H9 (cell line): ENCODE measurements around the gene SYNRG. TPM values are rescaled to one million over a fixed set of nuclear protein-coding genes. Genes with fewer than 3 reads are reported as not detected.

ENCODE experiments used
- DNase-seq: peaks from one replicate; pipeline ENCODE4 v3.0.0-alpha.2; 2017
- H2AFZ ChIP-seq: one replicate; pipeline ENCODE4 v1.6.1; 2013; ENCODE audit warnings: mild to moderate bottlenecking, low read length, control low read depth, moderate library complexity
- H2AK5ac ChIP-seq: 2 replicates; pipeline ENCODE4 v1.6.1; 2013; ENCODE audit warnings: low read length, control low read depth, mixed read lengths; ENCODE audit not compliant: insufficient read length
- H2BK120ac ChIP-seq: one replicate; pipeline ENCODE4 v1.6.1; 2013; ENCODE audit warnings: low read depth, mild to moderate bottlenecking, low read length, control low read depth, inconsistent platforms; ENCODE audit not compliant: poor library complexity, severe bottlenecking
- H2BK12ac ChIP-seq: 2 replicates; pipeline ENCODE4 v1.6.1; 2013; ENCODE audit warnings: low read length, control low read depth, mixed read lengths, low read depth; ENCODE audit not compliant: insufficient read length
- H2BK15ac ChIP-seq: 2 replicates; pipeline ENCODE4 v1.6.1; 2013; ENCODE audit warnings: low read depth, low read length, control low read depth
- H2BK20ac ChIP-seq: one replicate; pipeline ENCODE4 v1.6.1; 2013; ENCODE audit warnings: low read depth, mild to moderate bottlenecking, low read length, control low read depth, inconsistent platforms; ENCODE audit not compliant: poor library complexity, severe bottlenecking
- H2BK5ac ChIP-seq: 2 replicates; pipeline ENCODE4 v1.6.1; 2013; ENCODE audit warnings: low read length, control low read depth, mixed read lengths; ENCODE audit not compliant: insufficient read length
- H3K14ac ChIP-seq: 2 replicates; pipeline ENCODE4 v1.6.1; 2013; ENCODE audit warnings: low read length, control low read depth; ENCODE audit not compliant: insufficient read depth
- H3K18ac ChIP-seq: 2 replicates; pipeline ENCODE4 v1.6.1; 2013; ENCODE audit warnings: low read depth, mild to moderate bottlenecking, mixed read lengths, low read length, control low read depth; ENCODE audit not compliant: insufficient read length
- H3K23ac ChIP-seq: 2 replicates; pipeline ENCODE4 v1.6.1; 2013; ENCODE audit warnings: low read length, control low read depth, mixed read lengths, low read depth; ENCODE audit not compliant: insufficient read length
- H3K23me2 ChIP-seq: 2 replicates; pipeline ENCODE4 v1.6.1; 2013; ENCODE audit warnings: low read depth, mild to moderate bottlenecking, mixed read lengths, low read length, control low read depth; ENCODE audit not compliant: insufficient read length, poor library complexity, severe bottlenecking
- H3K27ac ChIP-seq: 2 replicates; pipeline ENCODE4 v1.5.1; 2013; ENCODE audit warnings: low read length, control low read depth, mixed read lengths, low read depth; ENCODE audit not compliant: insufficient read length
- H3K27me3 ChIP-seq: 2 replicates; pipeline ENCODE4 v1.6.1; 2013; ENCODE audit warnings: low read length, control low read depth, inconsistent platforms; ENCODE audit not compliant: insufficient read depth
- H3K4ac ChIP-seq: 2 replicates; pipeline ENCODE4 v1.6.1; 2013; ENCODE audit warnings: low read depth, mild to moderate bottlenecking, control low read depth, inconsistent platforms, low read length, moderate library complexity
- H3K4me1 ChIP-seq: 2 replicates; pipeline ENCODE4 v1.6.1; 2013; ENCODE audit warnings: low read length, control low read depth, inconsistent platforms; ENCODE audit not compliant: insufficient read depth
- H3K4me2 ChIP-seq: 2 replicates; pipeline ENCODE4 v1.6.1; 2013; ENCODE audit warnings: low read length, control low read depth, mixed read lengths; ENCODE audit not compliant: insufficient read length, insufficient read depth
- H3K56ac ChIP-seq: 2 replicates; pipeline ENCODE4 v1.6.1; 2013; ENCODE audit warnings: low read depth, mild to moderate bottlenecking, mixed read lengths, low read length, control low read depth; ENCODE audit not compliant: insufficient read length
- H3K79me1 ChIP-seq: 2 replicates; pipeline ENCODE4 v1.6.1; 2013; ENCODE audit warnings: low read depth, mild to moderate bottlenecking, moderate library complexity, low read length, control low read depth, inconsistent platforms; ENCODE audit not compliant: insufficient read depth, poor library complexity, severe bottlenecking
- H3K79me2 ChIP-seq: 2 replicates; pipeline ENCODE4 v1.6.1; 2013; ENCODE audit warnings: low read length, control low read depth, inconsistent platforms; ENCODE audit not compliant: insufficient read depth
- H3K9ac ChIP-seq: 2 replicates; pipeline ENCODE4 v1.6.1; 2013; ENCODE audit warnings: low read length, control low read depth, mixed read lengths; ENCODE audit not compliant: insufficient read length; ENCODE audit errors: extremely low read depth
- H3K9me3 ChIP-seq: one replicate; pipeline ENCODE4 v1.6.1; 2013; ENCODE audit warnings: low read depth, low read length, inconsistent platforms; ENCODE audit not compliant: control insufficient read depth
- H3T11ph ChIP-seq: one replicate; pipeline ENCODE4 v1.6.1; 2013; ENCODE audit warnings: mild to moderate bottlenecking, low read length, control low read depth, inconsistent platforms
- H4K20me1 ChIP-seq: one replicate; pipeline ENCODE4 v1.6.1; 2013; ENCODE audit not compliant: control insufficient read depth, insufficient read length, insufficient read depth
- H4K5ac ChIP-seq: 2 replicates; pipeline ENCODE4 v1.6.1; 2013; ENCODE audit warnings: low read depth, mild to moderate bottlenecking, mixed read lengths, low read length, control low read depth; ENCODE audit not compliant: insufficient read length
- H4K8ac ChIP-seq: replicated peaks from 2 replicates; pipeline ENCODE4 v1.6.1; 2013; ENCODE audit warnings: low read length, control low read depth, mixed read lengths, low read depth; ENCODE audit not compliant: insufficient read length
- H4K91ac ChIP-seq: 2 replicates; pipeline ENCODE4 v1.6.1; 2013; ENCODE audit warnings: low read depth, mild to moderate bottlenecking, moderate library complexity, mixed read lengths, low read length, control low read depth; ENCODE audit not compliant: insufficient read length
- H3K27ac Mint-ChIP-seq, 3 experiments: 2 replicates in 2 of 3; 3 replicates in 1 of 3; pipeline ENCODE4 v1.8.0; 2020 to 2021; ENCODE audit warnings: mixed read lengths in 3 of 3, mild to moderate bottlenecking in 1 of 3, moderate library complexity in 1 of 3
- H3K27me3 Mint-ChIP-seq: 2 replicates; pipeline ENCODE4 v1.8.0; 2021; ENCODE audit warnings: low read depth, mild to moderate bottlenecking, moderate library complexity, mixed read lengths
- H3K36me3 Mint-ChIP-seq, 3 experiments: 2 replicates in 2 of 3; 3 replicates in 1 of 3; pipeline ENCODE4 v1.8.0; 2020 to 2021; ENCODE audit warnings: low read depth in 3 of 3, mixed read lengths in 3 of 3; ENCODE audit not compliant: insufficient read depth in 1 of 3
- H3K4me1 Mint-ChIP-seq, 2 experiments: 2 replicates each; pipeline ENCODE4 v1.8.0; 2020; ENCODE audit warnings: mixed read lengths in 2 of 2
- H3K4me3 Mint-ChIP-seq, 2 experiments: 2 replicates in 1 of 2; 3 replicates in 1 of 2; pipeline ENCODE4 v1.8.0; 2020 to 2021; ENCODE audit warnings: mild to moderate bottlenecking in 2 of 2, mixed read lengths in 2 of 2, moderate library complexity in 1 of 2
- H3K9me3 Mint-ChIP-seq, 2 experiments: 2 replicates in 1 of 2; 3 replicates in 1 of 2; pipeline ENCODE4 v1.8.0; 2020; ENCODE audit warnings: mild to moderate bottlenecking in 2 of 2, mixed read lengths in 2 of 2, moderate library complexity in 1 of 2
- WGBS: extraction: QIAGEN DNeasy Blood & Tissue Kit; methylation state at CpG from one replicate; pipeline ENCODE4 v1.1.7; 2013; ENCODE audit warnings: missing lambda C conversion rate, low lambda C conversion rate, mixed read lengths; ENCODE audit not compliant: insufficient read length; ENCODE audit errors: extremely low coverage; 5-methylcytosine and 5-hydroxymethylcytosine counted together
- total RNA-seq: library from RNA; stranded (reverse); gene quantifications from 2 replicates; pipeline ENCODE4 v1.2.1, GENCODE V29; 2021
- TF ChIP-seq, protein P1 (sequence below): fragments of 200-600 bp; sonication (generic); conservative IDR thresholded peaks from 3 replicates; pipeline ENCODE4 v1.8.0; 2021; ENCODE audit warnings: antibody characterized with exemption, mild to moderate bottlenecking

Gene SYNRG
- total RNA-seq, 1 experiment from 2014 or later, result 30.5 TPM

- Histone ChIP-seq H2BK20ac (no peak overlapping the region), H3K14ac (no peak overlapping the region), H3K9ac (no peak overlapping the region), H4K20me1 (no peaks in the 10 kb centered on the region), H2BK15ac (no peak overlapping the region), H4K91ac (no peak overlapping the region), H4K8ac (no peak overlapping the region), H2BK120ac (no peak overlapping the region), H3K4me1 (peaks cover 6% of the 10 kb centered on the region; the same call in 1 of the 2 replicates), H3K23ac (no peak overlapping the region), H3K79me1 (no peaks in the 10 kb centered on the region), H3K27me3 (no peaks in the 10 kb centered on the region), H3K18ac (no peak overlapping the region), H2BK12ac (no peak overlapping the region), H2AFZ (no peak overlapping the region), H3K23me2 (no peaks in the 10 kb centered on the region), H3K9me3 (no peaks in the 10 kb centered on the region), H3T11ph (no peak overlapping the region), H3K27ac (no peak overlapping the region), H2BK5ac (no peak overlapping the region), H2AK5ac (no peak overlapping the region), H4K5ac (no peak overlapping the region), H3K4ac (no peak overlapping the region), H3K56ac (no peak overlapping the region), H3K79me2 (no peaks in the 10 kb centered on the region), H3K4me2 (no peak overlapping the region)
- Mint-ChIP-seq H3K27me3 (no peaks in the 10 kb centered on the region), H3K9me3 (no peaks in the 10 kb centered on the region), H3K4me1 (peaks cover 23 to 27% of the 10 kb centered on the region in 2 experiments), H3K4me3 (no peak overlapping the region), H3K36me3 (peaks cover 0 to 31% (median 23%) of the 10 kb centered on the region in 3 experiments; a peak in 5 of 7 replicates), H3K27ac (peak overlapping the region in 1 of 3 experiments; percentile 64; a peak in 2 of 7 replicates)
- TF ChIP-seq, protein P1, sequence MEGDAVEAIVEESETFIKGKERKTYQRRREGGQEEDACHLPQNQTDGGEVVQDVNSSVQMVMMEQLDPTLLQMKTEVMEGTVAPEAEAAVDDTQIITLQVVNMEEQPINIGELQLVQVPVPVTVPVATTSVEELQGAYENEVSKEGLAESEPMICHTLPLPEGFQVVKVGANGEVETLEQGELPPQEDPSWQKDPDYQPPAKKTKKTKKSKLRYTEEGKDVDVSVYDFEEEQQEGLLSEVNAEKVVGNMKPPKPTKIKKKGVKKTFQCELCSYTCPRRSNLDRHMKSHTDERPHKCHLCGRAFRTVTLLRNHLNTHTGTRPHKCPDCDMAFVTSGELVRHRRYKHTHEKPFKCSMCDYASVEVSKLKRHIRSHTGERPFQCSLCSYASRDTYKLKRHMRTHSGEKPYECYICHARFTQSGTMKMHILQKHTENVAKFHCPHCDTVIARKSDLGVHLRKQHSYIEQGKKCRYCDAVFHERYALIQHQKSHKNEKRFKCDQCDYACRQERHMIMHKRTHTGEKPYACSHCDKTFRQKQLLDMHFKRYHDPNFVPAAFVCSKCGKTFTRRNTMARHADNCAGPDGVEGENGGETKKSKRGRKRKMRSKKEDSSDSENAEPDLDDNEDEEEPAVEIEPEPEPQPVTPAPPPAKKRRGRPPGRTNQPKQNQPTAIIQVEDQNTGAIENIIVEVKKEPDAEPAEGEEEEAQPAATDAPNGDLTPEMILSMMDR, result no peak
- DNase-seq, result no peak
- WGBS, result no CpG with 5 or more reads among the region's 9 CpGs
Measured at GRCh38 chr17:37481001-37481665, 128.1 kb downstream of the SYNRG start.
